Endodermal cell (in vitro differentiated cells): Measurements from ENCODE around the gene GPR160. TPM values are rescaled to one million over a fixed set of nuclear protein-coding genes. Genes with fewer than 3 reads are reported as not detected.

Experiments
- DNase-seq: peaks from one replicate; pipeline ENCODE4 v3.0.0-alpha.2; 2017
- H3K27ac ChIP-seq: 2 replicates; pipeline ENCODE4 v1.5.1; 2013; ENCODE audit warnings: mild to moderate bottlenecking, low read depth, low read length, moderate library complexity
- H3K27me3 ChIP-seq: 2 replicates; pipeline ENCODE4 v1.6.1; 2013; ENCODE audit warnings: mild to moderate bottlenecking, low read length, moderate library complexity; ENCODE audit not compliant: insufficient read depth, control insufficient read depth, poor library complexity, severe bottlenecking
- H3K36me3 ChIP-seq: 2 replicates; pipeline ENCODE4 v1.7.0; 2013; ENCODE audit warnings: mild to moderate bottlenecking, low read length, moderate library complexity; ENCODE audit not compliant: control insufficient read depth, insufficient read depth
- H3K4me1 ChIP-seq: one replicate; pipeline ENCODE4 v1.7.0; 2013; ENCODE audit warnings: low read length; ENCODE audit not compliant: control insufficient read depth, insufficient read depth
- H3K4me3 ChIP-seq: 2 replicates; pipeline ENCODE4 v1.5.1; 2013; ENCODE audit warnings: mild to moderate bottlenecking, low read length, moderate library complexity
- H3K9ac ChIP-seq: 2 replicates; pipeline ENCODE4 v1.6.1; 2013; ENCODE audit warnings: mild to moderate bottlenecking, low read length, moderate library complexity; ENCODE audit not compliant: poor library complexity, severe bottlenecking; ENCODE audit errors: extremely low read depth
- H3K9me3 ChIP-seq: 2 replicates; pipeline ENCODE4 v1.6.1; 2013; ENCODE audit warnings: mild to moderate bottlenecking, low read length, moderate library complexity; ENCODE audit not compliant: control insufficient read depth
- H3K27ac Mint-ChIP-seq: 2 replicates; pipeline ENCODE4 v1.8.0; 2020; ENCODE audit warnings: mixed read lengths
- H3K27me3 Mint-ChIP-seq: 2 replicates; pipeline ENCODE4 v1.8.0; 2021; ENCODE audit warnings: mild to moderate bottlenecking, mixed read lengths; ENCODE audit not compliant: insufficient read depth
- H3K36me3 Mint-ChIP-seq: 2 replicates; pipeline ENCODE4 v1.8.0; 2020; ENCODE audit warnings: low read depth, mixed read lengths
- H3K4me1 Mint-ChIP-seq: 2 replicates; pipeline ENCODE4 v1.8.0; 2020; ENCODE audit warnings: mixed read lengths
- H3K4me3 Mint-ChIP-seq: 2 replicates; pipeline ENCODE4 v1.8.0; 2020; ENCODE audit warnings: mild to moderate bottlenecking, moderate library complexity, mixed read lengths
- H3K9me3 Mint-ChIP-seq: 2 replicates; pipeline ENCODE4 v1.8.0; 2020; ENCODE audit warnings: mild to moderate bottlenecking, mixed read lengths
- WGBS, 2 experiments: methylation state at CpG; one replicate each; pipeline versions ENCODE4 v1.1.5 to v1.1.7; 2013; ENCODE audit warnings: missing lambda C conversion rate in 2 of 2, mixed read lengths in 1 of 2; ENCODE audit not compliant: insufficient coverage in 1 of 2, insufficient read length in 1 of 2; 5-methylcytosine and 5-hydroxymethylcytosine counted together
- total RNA-seq, 2 donors: library from RNA; stranded (reverse); fragmentation: NEBNext Ultra II Directional in 1 of 2; extraction: Animal tissue kit (Norgen Biotek cat#: 25700) in 1 of 2; gene quantifications; 2 replicates in 1 of 2; 3 replicates in 1 of 2; pipeline ENCODE4 v1.2.1, GENCODE V29; 2021
- TF ChIP-seq, protein P1 (sequence below): fragments of 200-600 bp; sonication (generic); conservative IDR thresholded peaks from 2 replicates; pipeline ENCODE4 v1.5.0; 2021; ENCODE audit warnings: antibody characterized with exemption, mild to moderate bottlenecking

GPR160 gene
- total RNA-seq, 2 donors from 2014 or later, result 6.9 to 8.6 TPM

DNA sequence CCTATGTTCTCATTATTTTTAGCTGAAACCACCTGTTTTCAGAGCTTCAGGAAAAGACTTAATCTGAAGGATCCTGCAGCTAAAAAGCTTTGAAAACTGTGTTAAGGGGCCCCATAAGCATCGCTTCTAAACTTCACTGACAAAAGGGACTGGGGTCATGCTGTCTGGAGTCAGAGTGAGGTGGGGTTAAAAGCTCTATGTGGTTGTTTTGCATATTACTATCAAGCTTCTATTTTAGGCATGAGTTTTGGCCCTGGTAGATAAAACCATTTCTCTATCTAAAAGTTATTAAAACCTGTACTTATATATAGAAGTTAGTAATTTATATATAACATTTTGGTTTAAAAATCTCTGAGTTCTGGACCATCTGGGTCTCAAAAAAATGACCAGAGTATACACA is 45.5 kb downstream of the GPR160 start:
- Histone ChIP-seq H3K27me3 (no peaks in the 10 kb centered on the region), H3K27ac (no peak overlapping the region), H3K4me3 (no peak overlapping the region), H3K36me3 (peaks cover 14% of the 10 kb centered on the region), H3K9ac (no peak overlapping the region), H3K4me1 (peaks cover 7% of the 10 kb centered on the region), H3K9me3 (no peaks in the 10 kb centered on the region)
- Mint-ChIP-seq H3K4me3 (no peak overlapping the region), H3K9me3 (no peaks in the 10 kb centered on the region), H3K27ac (no peak overlapping the region), H3K36me3 (peaks cover 19% of the 10 kb centered on the region), H3K27me3 (no peaks in the 10 kb centered on the region), H3K4me1 (peaks cover 11% of the 10 kb centered on the region)
- TF ChIP-seq, protein P1, sequence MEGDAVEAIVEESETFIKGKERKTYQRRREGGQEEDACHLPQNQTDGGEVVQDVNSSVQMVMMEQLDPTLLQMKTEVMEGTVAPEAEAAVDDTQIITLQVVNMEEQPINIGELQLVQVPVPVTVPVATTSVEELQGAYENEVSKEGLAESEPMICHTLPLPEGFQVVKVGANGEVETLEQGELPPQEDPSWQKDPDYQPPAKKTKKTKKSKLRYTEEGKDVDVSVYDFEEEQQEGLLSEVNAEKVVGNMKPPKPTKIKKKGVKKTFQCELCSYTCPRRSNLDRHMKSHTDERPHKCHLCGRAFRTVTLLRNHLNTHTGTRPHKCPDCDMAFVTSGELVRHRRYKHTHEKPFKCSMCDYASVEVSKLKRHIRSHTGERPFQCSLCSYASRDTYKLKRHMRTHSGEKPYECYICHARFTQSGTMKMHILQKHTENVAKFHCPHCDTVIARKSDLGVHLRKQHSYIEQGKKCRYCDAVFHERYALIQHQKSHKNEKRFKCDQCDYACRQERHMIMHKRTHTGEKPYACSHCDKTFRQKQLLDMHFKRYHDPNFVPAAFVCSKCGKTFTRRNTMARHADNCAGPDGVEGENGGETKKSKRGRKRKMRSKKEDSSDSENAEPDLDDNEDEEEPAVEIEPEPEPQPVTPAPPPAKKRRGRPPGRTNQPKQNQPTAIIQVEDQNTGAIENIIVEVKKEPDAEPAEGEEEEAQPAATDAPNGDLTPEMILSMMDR, result no peak
- DNase-seq, result no peak
- 96 to 100% methylated on average over 1 of the region's 1 CpG for WGBS, 2 experiments

DNA sequence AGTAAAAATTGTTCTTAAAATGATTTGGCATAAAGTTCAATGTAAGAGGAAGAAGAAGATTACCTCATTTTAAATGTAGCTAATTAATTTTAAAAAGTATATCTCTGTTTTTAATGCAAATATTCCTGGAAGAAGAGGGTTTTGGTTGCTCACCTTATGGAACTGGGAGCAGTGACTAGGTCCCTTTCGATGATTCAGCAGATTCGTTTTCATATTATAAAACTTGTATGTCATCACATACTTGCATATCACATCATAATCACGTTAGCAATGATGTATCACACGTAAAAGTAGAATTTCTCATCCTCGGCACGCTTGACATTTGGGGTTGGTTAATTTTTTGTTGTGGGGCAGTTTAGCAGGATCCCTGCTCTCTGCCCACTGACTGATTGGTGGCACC is 47.6 kb downstream of the GPR160 start:
- no peak for DNase-seq
- H3K27me3 ChIP-seq, result no peaks in the 10 kb centered on the region
- H3K9me3 ChIP-seq, result no peaks in the 10 kb centered on the region
- H3K9ac ChIP-seq, result no peak overlapping the region
- WGBS, 2 experiments, result 91 to 93% methylated on average over 2 to 6 of the region's 6 CpGs
- peaks cover 18% of the 10 kb centered on the region for H3K36me3 ChIP-seq
- H3K4me3 ChIP-seq, result no peak overlapping the region
- Mint-ChIP-seq H3K27me3 (no peaks in the 10 kb centered on the region), H3K9me3 (no peaks in the 10 kb centered on the region), H3K4me1 (peaks cover under 1% of the 10 kb centered on the region), H3K27ac (no peak overlapping the region), H3K36me3 (peaks cover 19% of the 10 kb centered on the region), H3K4me3 (no peak overlapping the region)
- no peaks in the 10 kb centered on the region for H3K4me1 ChIP-seq
- H3K27ac ChIP-seq, result no peak overlapping the region
- TF ChIP-seq, protein P1, result no peak

DNA sequence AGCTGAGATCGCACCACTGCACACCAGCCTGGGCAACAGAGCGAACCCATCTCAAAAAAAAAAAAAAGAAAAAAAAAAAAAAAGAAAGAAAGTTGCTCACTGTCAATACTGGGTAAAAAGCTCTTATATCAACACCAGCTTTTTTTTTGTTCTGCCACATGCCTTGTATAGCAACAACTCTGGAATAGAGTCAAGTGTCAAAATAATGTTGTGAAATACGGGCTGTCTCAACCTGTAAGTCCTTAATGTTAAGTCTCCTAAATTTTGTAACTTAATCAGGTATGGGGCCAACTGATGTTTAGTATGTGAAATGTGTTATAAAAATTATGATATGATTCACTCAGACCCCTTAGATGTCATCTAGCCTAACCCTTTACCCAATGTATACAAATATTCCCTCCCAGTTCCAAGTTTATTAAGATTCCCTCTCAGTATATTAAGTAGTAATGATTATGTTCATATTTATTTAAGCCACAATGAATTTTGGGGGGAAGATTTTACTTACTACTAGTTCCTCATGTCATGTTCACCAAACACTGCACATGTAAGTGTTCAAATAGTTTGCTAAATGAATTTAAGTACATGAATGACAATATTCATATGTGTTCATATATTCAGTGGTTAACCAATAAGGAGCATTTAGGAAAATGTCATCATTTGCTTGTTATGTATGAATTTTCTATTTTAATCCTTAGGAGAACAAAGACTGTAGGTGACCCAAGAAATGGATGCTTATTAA is 52.2 kb downstream of the GPR160 start:
- H3K36me3 Mint-ChIP-seq, result peaks cover 9% of the 10 kb centered on the region
- 100% methylated on average over 3 of the region's 3 CpGs; no CpG with 5 or more reads in 1 of the 2 experiments for WGBS, 2 experiments

More for the DNA sequence above, 52.2 kb downstream of the GPR160 start:
- H3K27me3 Mint-ChIP-seq, result no peaks in the 10 kb centered on the region
- Histone ChIP-seq H3K27ac (no peak overlapping the region), H3K4me1 (no peaks in the 10 kb centered on the region), H3K27me3 (no peaks in the 10 kb centered on the region), H3K9ac (no peak overlapping the region), H3K9me3 (no peaks in the 10 kb centered on the region), H3K4me3 (no peak overlapping the region), H3K36me3 (peaks cover 39% of the 10 kb centered on the region)
- no peaks in the 10 kb centered on the region for H3K4me1 Mint-ChIP-seq
- H3K4me3 Mint-ChIP-seq, result no peak overlapping the region
- TF ChIP-seq, protein P1, result no peak
- H3K27ac Mint-ChIP-seq, result no peak overlapping the region
- no peak for DNase-seq
- H3K9me3 Mint-ChIP-seq, result no peaks in the 10 kb centered on the region
